Stimulated activated CD4-positive, alpha-beta T cell treated with anti-CD3 and anti-CD28 coated beads, Interleukin-12 subunit alpha, Interleukin-12 subunit beta, amount 100 ng/mL, for 48 hours (primary cell): ENCODE results near the gene SFXN5.

Experiments used
- DNase-seq, 3 donors: peaks; one replicate each; pipeline ENCODE4 v3.0.0-alpha.2; 2020; ENCODE audit warnings: low read depth in 2 of 3, low spot score in 1 of 3

The SFXN5 gene

GRCh38 chr2:73021371-73022010 is 50.0 kb downstream of the SFXN5 start:
- DNase-seq: no peak

DNA sequence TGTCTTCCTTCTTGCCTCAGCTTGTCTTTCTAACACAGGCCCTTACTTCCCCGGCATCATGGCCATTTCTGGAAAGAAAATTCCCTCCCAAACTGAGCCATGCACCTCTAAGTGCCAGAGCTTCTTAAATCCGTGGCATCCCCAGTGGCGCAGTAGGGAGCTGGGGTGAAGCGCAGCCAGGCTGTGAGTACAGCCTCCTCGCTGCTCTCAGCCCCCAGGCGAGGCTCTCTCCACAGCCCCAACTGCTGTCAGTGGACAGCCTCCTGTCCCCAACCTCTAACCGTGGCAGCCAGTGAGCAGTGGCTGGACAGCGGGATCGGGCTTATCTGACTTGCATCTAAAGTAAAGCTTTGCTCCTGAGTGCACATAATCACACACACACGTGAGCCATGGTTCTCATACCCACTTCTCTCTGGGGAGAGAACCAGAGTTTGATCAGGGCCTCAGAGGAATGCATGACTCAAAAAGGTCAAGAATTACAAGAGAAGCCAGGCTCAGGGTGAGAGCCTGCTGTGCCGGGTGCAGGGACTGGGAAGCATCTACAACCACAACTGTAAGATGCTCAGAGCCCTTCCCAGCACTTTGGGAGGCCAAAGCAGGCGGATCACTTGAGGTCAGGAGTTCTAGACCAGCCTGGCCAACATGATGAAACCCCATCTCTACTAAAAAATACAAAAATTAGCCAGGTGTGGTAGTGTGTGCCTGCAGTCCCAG is 50.7 kb downstream of the SFXN5 start:
- no peak for DNase-seq

DNA sequence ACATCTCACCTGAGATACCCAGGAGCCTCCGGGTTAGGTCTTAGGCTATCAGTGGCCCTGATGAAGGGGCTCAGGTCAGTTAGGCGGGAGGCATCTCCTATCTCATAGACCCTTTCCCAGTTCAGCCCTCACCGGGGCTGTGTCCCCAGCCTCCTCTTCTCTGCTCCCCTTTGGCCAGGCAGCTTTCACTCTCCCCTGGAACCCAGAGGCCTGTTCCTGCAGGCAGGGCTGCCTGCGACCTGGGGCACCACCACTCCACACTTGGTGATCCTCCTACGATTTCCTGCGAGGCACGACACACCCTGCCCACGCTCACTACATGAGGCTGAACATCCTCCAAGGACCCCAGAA is 51.2 kb downstream of the SFXN5 start:
- DNase-seq: no peak

DNA sequence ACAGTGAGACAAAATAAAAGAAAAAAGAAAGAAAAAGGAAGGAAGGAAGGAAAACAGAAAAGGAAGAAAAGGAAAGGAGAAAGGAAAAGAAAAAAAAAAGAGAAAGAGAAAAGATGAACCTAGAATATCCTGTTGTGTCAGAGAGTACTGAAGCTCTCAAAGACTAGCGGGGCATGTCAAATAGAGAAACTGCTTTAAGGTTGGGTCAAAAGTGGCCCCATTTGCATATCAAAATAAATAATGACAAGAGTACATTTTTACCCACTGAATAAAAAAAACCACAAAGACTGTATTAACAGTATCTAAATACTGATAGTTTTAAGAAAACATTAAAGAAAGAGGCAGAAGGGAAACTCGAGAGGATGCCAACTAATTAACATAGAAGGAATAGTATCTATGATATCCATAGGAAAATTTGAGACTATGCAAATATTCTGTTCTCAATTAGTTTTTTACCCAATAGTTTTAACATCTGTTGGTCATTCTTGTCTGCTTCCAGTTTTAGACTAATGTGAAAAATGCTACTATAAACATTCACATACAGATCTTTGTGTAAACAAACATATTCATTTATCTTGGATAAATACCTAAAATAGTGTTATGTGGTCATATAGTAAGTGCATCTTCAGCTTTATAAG is 53.2 kb downstream of the SFXN5 start:
- no peak for DNase-seq

- no peak for DNase-seq
Measured at GRCh38 chr2:73013936-73014335, 57.6 kb downstream of the SFXN5 start.

GRCh38 chr2:73009177-73009839 is 62.2 kb downstream of the SFXN5 start:
- DNase-seq: no peak

GRCh38 chr2:73008766-73009135 is 62.8 kb downstream of the SFXN5 start:
- DNase-seq: no peak

DNA sequence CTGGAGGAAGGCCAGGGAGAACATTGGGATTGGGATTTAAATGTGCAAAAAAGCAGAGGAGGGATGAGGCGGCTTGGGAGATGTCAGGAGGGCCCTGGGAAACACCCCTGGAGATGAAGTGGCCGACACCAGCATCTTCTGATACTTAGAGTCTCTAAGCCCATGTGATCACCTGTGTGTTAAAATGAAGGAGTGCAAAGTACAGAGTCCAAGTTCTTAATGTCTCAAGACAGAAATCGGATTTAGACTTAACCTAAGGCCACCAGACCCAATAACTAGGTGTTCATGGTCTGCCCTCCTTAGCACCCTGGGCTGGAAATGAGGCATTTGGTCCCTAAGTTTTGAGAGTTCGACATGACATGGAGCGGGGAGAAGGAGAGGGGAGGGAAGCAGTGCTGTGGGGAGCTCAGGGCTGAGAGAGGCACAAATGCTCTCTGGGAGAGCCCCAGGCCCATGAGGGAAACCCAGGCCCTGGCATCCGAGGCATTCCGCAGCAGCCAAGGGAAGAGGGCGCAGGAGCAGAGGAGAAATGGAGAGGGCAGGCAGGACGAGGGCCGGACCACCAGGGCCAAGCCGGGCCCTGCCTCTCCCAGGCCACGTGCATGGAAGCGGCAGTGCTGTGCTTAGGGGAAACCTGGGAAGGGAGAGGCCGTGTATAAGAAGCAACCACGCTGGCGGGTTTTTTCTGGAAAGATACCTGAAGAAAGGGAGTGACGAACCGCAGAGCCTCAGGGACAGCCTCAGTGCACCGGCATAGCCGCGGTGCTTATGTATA is 63.3 kb downstream of the SFXN5 start:
- DNase-seq: no peak

GRCh38 chr2:73006969-73007710 is 64.4 kb downstream of the SFXN5 start:
- no peak for DNase-seq

- DNase-seq: no peak
Measured at GRCh38 chr2:73004889-73005596, 66.5 kb downstream of the SFXN5 start.

GRCh38 chr2:73004466-73004865 is 67.0 kb downstream of the SFXN5 start:
- DNase-seq: no peak

DNA sequence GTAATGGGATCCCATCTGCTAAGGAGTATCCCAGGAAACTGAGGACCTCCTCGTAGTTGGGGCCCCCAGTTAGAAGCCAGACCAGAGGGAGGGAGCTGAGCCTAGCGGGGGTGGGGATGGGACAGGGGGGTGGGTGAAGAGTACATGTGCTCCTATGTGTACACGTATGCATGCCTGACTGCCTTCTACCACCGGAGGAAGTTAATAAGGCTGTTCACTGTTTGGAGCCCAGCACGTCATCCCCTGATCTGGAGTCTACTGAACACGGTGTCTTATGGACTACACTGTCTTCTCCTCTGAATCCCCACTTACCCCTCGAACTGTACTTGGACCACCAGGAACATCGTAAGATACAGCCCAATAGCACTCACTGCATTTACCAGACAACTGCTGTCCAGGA is 68.5 kb downstream of the SFXN5 start:
- DNase-seq: no peak

DNA sequence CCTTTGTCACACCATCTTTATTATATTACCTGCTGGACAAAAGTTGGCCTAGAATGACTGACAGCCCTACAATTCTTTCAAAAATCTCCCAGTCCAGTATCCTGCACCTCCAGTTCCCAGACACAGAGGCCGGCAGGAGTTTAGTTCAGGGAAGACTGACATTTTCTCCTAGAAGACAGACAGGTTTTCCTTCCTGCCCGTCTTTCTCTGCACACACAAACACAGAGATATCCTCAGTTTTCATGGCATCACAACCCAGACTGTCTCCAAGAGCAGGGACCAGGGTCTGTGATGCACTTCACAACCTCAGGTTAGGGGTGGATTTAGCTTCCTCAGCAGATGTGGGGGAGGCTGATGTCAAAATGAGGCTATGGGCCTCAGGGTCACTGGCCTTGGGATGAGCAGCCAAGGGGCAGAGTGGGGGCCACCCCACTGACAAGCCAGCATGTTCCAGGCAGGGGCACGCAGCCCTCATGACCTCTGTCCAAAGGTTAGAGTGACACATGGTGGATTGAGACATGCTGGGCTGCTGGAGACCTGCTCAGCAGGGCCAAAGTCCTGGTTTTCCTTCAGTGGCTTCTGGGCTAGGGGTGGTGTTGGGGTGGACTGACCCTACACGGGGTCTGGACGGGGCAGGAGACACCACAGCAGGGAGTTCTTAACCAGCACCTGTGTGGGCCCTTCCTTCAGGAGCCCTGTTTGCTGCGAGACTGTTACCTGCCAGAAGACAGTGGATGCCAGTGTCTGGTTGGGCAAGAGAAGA is 70.5 kb downstream of the SFXN5 start:
- no peak for DNase-seq

DNA sequence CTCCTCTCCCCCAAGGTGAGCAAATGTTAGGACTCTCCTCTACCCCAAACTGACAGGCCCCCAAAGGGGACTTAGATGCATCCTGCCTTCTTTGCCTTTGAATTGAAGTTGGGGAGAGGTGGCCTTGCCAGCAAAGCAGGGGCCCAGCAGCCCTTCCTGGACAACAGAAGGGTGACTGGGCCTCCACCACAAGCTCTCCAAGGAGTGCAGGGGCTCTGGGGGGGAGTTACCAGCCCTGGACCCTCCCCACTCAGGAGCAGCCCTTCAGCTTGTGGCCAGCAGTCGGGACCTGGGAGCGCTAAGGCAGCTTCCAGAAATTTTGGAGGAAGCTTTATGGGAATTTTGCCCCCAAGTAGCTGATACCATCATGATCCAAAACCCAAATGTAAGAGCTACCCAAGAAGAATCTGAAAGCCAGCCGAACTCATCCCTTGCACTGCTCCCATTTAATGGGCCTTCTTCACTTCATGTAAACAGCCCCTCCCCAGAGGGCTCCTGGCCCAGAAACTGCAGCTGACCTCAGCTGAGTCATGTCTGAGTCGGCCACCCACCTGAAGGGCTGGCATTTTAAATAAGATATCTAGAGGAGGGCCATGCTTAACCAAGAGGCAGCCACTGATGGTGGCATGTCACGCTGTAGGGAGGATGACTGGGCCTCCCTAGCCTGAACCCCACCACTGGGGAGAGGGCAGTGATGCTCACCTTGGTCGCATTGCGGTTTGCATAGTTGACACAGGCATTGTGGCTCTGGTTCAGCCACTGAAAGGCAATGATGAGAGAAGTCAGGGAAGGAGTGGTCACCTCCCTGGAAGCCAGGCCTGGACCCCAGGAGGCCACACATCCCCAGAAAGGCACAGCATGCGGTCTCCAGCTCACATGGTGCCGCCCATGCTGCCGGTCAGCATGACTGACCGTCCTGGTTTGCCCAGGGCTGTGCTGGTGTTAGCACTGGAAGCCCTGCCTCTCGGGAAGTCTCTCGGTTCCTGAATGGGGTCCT is 71.5 kb downstream of the SFXN5 start:
- no peak for DNase-seq

- DNase-seq: no peak
Measured at GRCh38 chr2:72998724-72999123, 72.8 kb downstream of the SFXN5 start.

DNA sequence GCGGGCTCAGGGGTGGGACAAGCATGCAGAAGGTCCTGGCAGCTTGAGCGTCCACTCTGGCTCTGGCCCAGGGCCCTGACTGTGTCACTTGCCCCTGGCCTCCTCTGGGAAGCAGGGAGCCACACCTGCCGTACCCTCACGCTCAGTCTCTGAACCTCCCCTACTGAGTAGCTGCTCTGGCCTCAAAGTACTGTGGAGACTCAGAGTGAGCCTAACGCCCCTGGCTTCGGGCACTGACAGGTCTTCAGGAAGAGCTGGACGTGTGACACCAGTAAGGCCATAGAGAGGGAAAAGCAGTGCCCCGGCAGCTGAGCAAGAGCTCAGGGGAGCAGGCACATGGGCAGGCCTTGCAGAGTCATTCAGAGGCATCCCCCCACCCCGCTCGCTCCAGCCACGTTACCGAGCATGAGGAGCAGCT is 73.3 kb downstream of the SFXN5 start:
- no peak for DNase-seq

GRCh38 chr2:72996117-72996502 is 75.4 kb downstream of the SFXN5 start:
- no peak for DNase-seq
